H1 (cell line): Measurements from ENCODE around the gene GAPT. TPM values are rescaled to one million over a fixed set of nuclear protein-coding genes. Genes with fewer than 3 reads are reported as not detected.

Source experiments
- CTCF ChIA-PET: fragments of 300-600 bp; sonication (Branson Sonifier 250); formaldehyde crosslinking; loops from one replicate; lab custom pipeline; 2021; ENCODE audit not compliant: partially characterized antibody; lab: Charles Lee
- POLR2A ChIA-PET: fragments of 300-600 bp; sonication (Branson Sonifier 250); formaldehyde crosslinking; loops from one replicate; lab custom pipeline; 2021; ENCODE audit warnings: inconsistent platforms; ENCODE audit not compliant: partially characterized antibody; lab: Charles Lee
- DNase-seq, 2 experiments: peaks; one replicate each; pipeline versions ENCODE4 v3.0.0 to v3.0.0-alpha.2; 2010 to 2022; ENCODE audit warnings: low spot score in 2 of 2, low read depth in 1 of 2, mixed read lengths in 1 of 2
- FAIRE-seq: peaks from 2 replicates; lab custom pipeline; 2011; peaks lifted over from hg19 to GRCh38; lab: Jason Lieb, UNC
- H2AFZ ChIP-seq: 2 replicates; pipeline ENCODE4 v1.8.1; 2012; ENCODE audit warnings: low read length, inconsistent platforms
- H2AK5ac ChIP-seq: 2 replicates; pipeline ENCODE4 v1.6.1; 2013; ENCODE audit warnings: low read depth, low read length
- H2BK120ac ChIP-seq: replicated peaks from 2 replicates; pipeline ENCODE3; 2013; ENCODE audit warnings: low read depth, low read length, inconsistent platforms
- H2BK12ac ChIP-seq: 2 replicates; pipeline ENCODE4 v1.6.1; 2013; ENCODE audit warnings: low read depth, low read length
- H2BK15ac ChIP-seq: 2 replicates; pipeline ENCODE4 v1.6.1; 2013; ENCODE audit warnings: low read length
- H2BK20ac ChIP-seq: 2 replicates; pipeline ENCODE4 v1.6.1; 2013; ENCODE audit warnings: low read length
- H2BK5ac ChIP-seq: 2 replicates; pipeline ENCODE4 v1.6.1; 2013; ENCODE audit warnings: low read depth, low read length
- H3K14ac ChIP-seq: 2 replicates; pipeline ENCODE4 v1.6.1; 2013; ENCODE audit warnings: inconsistent platforms; ENCODE audit not compliant: insufficient read length
- H3K18ac ChIP-seq: 2 replicates; pipeline ENCODE4 v1.6.1; 2013; ENCODE audit warnings: low read length; ENCODE audit errors: extremely low read depth
- H3K23ac ChIP-seq: 2 replicates; pipeline ENCODE4 v1.6.1; 2013; ENCODE audit warnings: inconsistent platforms; ENCODE audit not compliant: insufficient read length
- H3K23me2 ChIP-seq: 2 replicates; pipeline ENCODE4 v1.6.1; 2013; ENCODE audit warnings: low read depth, low read length
- H3K27ac ChIP-seq: 2 replicates; pipeline ENCODE4 v1.6.1; 2011; ENCODE audit warnings: low read depth, low read length, inconsistent platforms
- H3K27me3 ChIP-seq, 4 experiments: replicated peaks in 1 of 4; 1 replicate in 1 of 4; 2 replicates in 3 of 4; pipeline versions ENCODE4 v1.6.1 to v1.8.1; 2011 to 2013; ENCODE audit warnings: low read length in 3 of 4, mild to moderate bottlenecking in 3 of 4, inconsistent platforms in 2 of 4, mixed read lengths in 2 of 4, moderate library complexity in 1 of 4; ENCODE audit not compliant: control insufficient read depth in 3 of 4, insufficient read depth in 3 of 4; ENCODE audit errors: extremely low read depth in 1 of 4
- H3K36me3 ChIP-seq, 4 experiments: 2 replicates each; pipeline versions ENCODE4 v1.6.1 to v1.8.1; 2011 to 2013; ENCODE audit warnings: mild to moderate bottlenecking in 4 of 4, low read length in 3 of 4, moderate library complexity in 2 of 4, control low read depth in 1 of 4, inconsistent platforms in 1 of 4; ENCODE audit not compliant: insufficient read depth in 4 of 4, control insufficient read depth in 2 of 4
- H3K4ac ChIP-seq: replicated peaks from 2 replicates; pipeline ENCODE3; 2013; ENCODE audit warnings: low read length, low read depth, mixed read lengths, inconsistent platforms; ENCODE audit not compliant: insufficient read length
- H3K4me1 ChIP-seq, 4 experiments: replicated peaks in 1 of 4; 1 replicate in 1 of 4; 2 replicates in 3 of 4; pipeline versions ENCODE4 v1.6.1 to v1.8.1; 2011 to 2013; ENCODE audit warnings: low read length in 3 of 4, inconsistent platforms in 2 of 4, mixed read lengths in 1 of 4; ENCODE audit not compliant: insufficient read depth in 4 of 4, control insufficient read depth in 3 of 4
- H3K4me2 ChIP-seq, 2 experiments: 2 replicates each; pipeline versions ENCODE4 v1.6.1 to v1.8.1; 2011 to 2013; ENCODE audit warnings: low read depth in 2 of 2, low read length in 2 of 2, control low read depth in 1 of 2, inconsistent platforms in 1 of 2, mild to moderate bottlenecking in 1 of 2; ENCODE audit not compliant: insufficient read depth in 1 of 2
- H3K4me3 ChIP-seq, 4 experiments: fragments of 200-600, 300-600 bp in 1 of 4; sonication (generic), shearing (Covaris generic), sonication (Bioruptor Twin) in 1 of 4; 2 replicates each; pipeline versions ENCODE4 v1.5.1 to v1.8.1; 2011 to 2016; ENCODE audit warnings: low read length in 4 of 4, low read depth in 3 of 4, control low read depth in 2 of 4, inconsistent platforms in 2 of 4, mild to moderate bottlenecking in 2 of 4, mixed read lengths in 1 of 4, moderate library complexity in 1 of 4; ENCODE audit not compliant: insufficient read depth in 2 of 4; ENCODE audit errors: extremely low read depth in 1 of 4
- H3K56ac ChIP-seq: replicated peaks from 2 replicates; pipeline ENCODE3; 2013; ENCODE audit warnings: low read depth, mild to moderate bottlenecking, mixed read lengths, low read length, inconsistent platforms; ENCODE audit not compliant: insufficient read length
- H3K79me1 ChIP-seq: 2 replicates; pipeline ENCODE4 v1.6.1; 2013; ENCODE audit warnings: low read depth, low read length, control low read depth
- H3K79me2 ChIP-seq, 2 experiments: 2 replicates each; pipeline versions ENCODE4 v1.6.1 to v1.8.1; 2012 to 2013; ENCODE audit warnings: low read length in 2 of 2, mild to moderate bottlenecking in 2 of 2, inconsistent platforms in 1 of 2; ENCODE audit not compliant: insufficient read depth in 2 of 2, control insufficient read depth in 1 of 2
- H3K9ac ChIP-seq, 4 experiments: replicated peaks in 1 of 4; 1 replicate in 1 of 4; 2 replicates in 3 of 4; pipeline versions ENCODE4 v1.6.1 to v1.8.1; 2011 to 2013; ENCODE audit warnings: low read depth in 3 of 4, low read length in 3 of 4, control low read depth in 2 of 4, mild to moderate bottlenecking in 2 of 4, moderate library complexity in 2 of 4, inconsistent platforms in 1 of 4; ENCODE audit errors: extremely low read depth in 1 of 4
- H3K9me3 ChIP-seq, 2 experiments: 2 replicates each; pipeline versions ENCODE4 v1.6.1 to v1.8.1; 2012 to 2013; ENCODE audit warnings: mild to moderate bottlenecking in 2 of 2, moderate library complexity in 2 of 2, control low read depth in 1 of 2, inconsistent platforms in 1 of 2, low read depth in 1 of 2, low read length in 1 of 2, mixed read lengths in 1 of 2; ENCODE audit not compliant: insufficient read depth in 2 of 2
- H4K20me1 ChIP-seq, 2 experiments: replicated peaks in 1 of 2; 2 replicates each; pipeline versions ENCODE3 to v1.8.1; 2011 to 2013; ENCODE audit warnings: inconsistent platforms in 2 of 2, low read length in 2 of 2, mild to moderate bottlenecking in 1 of 2; ENCODE audit not compliant: insufficient read depth in 2 of 2, control insufficient read depth in 1 of 2
- H4K5ac ChIP-seq: 2 replicates; pipeline ENCODE4 v1.6.1; 2013; ENCODE audit warnings: low read length, low read depth, mixed read lengths, inconsistent platforms; ENCODE audit not compliant: insufficient read length
- H4K8ac ChIP-seq: 2 replicates; pipeline ENCODE4 v1.8.0; 2013; ENCODE audit warnings: mild to moderate bottlenecking, moderate library complexity, low read length, inconsistent platforms; ENCODE audit not compliant: insufficient read depth; ENCODE audit errors: extremely low read depth
- H4K91ac ChIP-seq: replicated peaks from 2 replicates; pipeline ENCODE3; 2013; ENCODE audit warnings: low read length, mixed read lengths, inconsistent platforms; ENCODE audit not compliant: insufficient read length
- BACH1 ChIP-seq: IDR thresholded peaks from 2 replicates; pipeline ENCODE4 v1.6.1; 2012; ENCODE audit warnings: low read length, improper control_type of control experiment
- CREB1 ChIP-seq: IDR thresholded peaks from 2 replicates; pipeline ENCODE4 v1.6.1; 2012; ENCODE audit warnings: inconsistent platforms
- EGR1 ChIP-seq: IDR thresholded peaks from 2 replicates; pipeline ENCODE4 v1.6.1; 2011; ENCODE audit warnings: low read depth, low read length, borderline replicate concordance
- EP300 ChIP-seq, 2 experiments: IDR thresholded peaks; 1 replicate in 1 of 2; 2 replicates in 1 of 2; pipeline ENCODE4 v1.6.1; 2011 to 2012; ENCODE audit warnings: low read depth in 2 of 2, low read length in 2 of 2, mild to moderate bottlenecking in 2 of 2, borderline replicate concordance in 1 of 2, inconsistent platforms in 1 of 2, moderate library complexity in 1 of 2
- FOSL1 ChIP-seq: IDR thresholded peaks from 2 replicates; pipeline ENCODE4 v1.6.1; 2011; ENCODE audit warnings: mild to moderate bottlenecking, low read depth, low read length, moderate library complexity; ENCODE audit not compliant: insufficient read depth
- GABPA ChIP-seq: IDR thresholded peaks from 2 replicates; pipeline ENCODE4 v1.6.1; 2011; ENCODE audit warnings: mild to moderate bottlenecking, low read length, moderate library complexity, borderline replicate concordance; ENCODE audit not compliant: insufficient read depth
- KDM1A ChIP-seq: fragments of 200-600, 300-600 bp; sonication (generic); IDR thresholded peaks from 2 replicates; pipeline ENCODE4 v1.7.1; 2016; ENCODE audit warnings: mild to moderate bottlenecking, low read length, borderline replicate concordance
- MAFK ChIP-seq: IDR thresholded peaks from 2 replicates; pipeline ENCODE4 v1.6.1; 2012; ENCODE audit warnings: low read depth, mild to moderate bottlenecking, improper control_type of control experiment, low read length
- POU5F1 ChIP-seq: IDR thresholded peaks from 2 replicates; pipeline ENCODE4 v1.6.1; 2011; ENCODE audit warnings: low read depth, mild to moderate bottlenecking, low read length, moderate library complexity
- RFX5 ChIP-seq: IDR thresholded peaks from 2 replicates; pipeline ENCODE4 v1.6.1; 2011; ENCODE audit warnings: low read depth, low read length, improper control_type of control experiment, borderline replicate concordance
- RXRA ChIP-seq: IDR thresholded peaks from 2 replicates; pipeline ENCODE4 v1.6.1; 2011; ENCODE audit warnings: low read depth, mild to moderate bottlenecking, low read length, moderate library complexity; ENCODE audit not compliant: insufficient read depth
- TAF1 ChIP-seq: IDR thresholded peaks from 2 replicates; pipeline ENCODE4 v1.6.1; 2011; ENCODE audit warnings: mild to moderate bottlenecking, low read depth, low read length
- polyA plus RNA-seq, 7 experiments: library from polyadenylated mRNA; depleted of rRNA in 3 of 7; stranded (reverse) in 5 of 7; unstranded in 2 of 7; fragments of >200 nt in 5 of 7; fragments of 200-250 nt in 2 of 7; gene quantifications; 1 replicate in 5 of 7; 2 replicates in 1 of 7; 4 replicates in 1 of 7; pipeline versions ENCODE4 v1.2.1 to v1.2.3, GENCODE V29; 2011 to 2013; ENCODE audit warnings: missing spikeins in 2 of 7, mixed read lengths in 2 of 7
- total RNA-seq: library from RNA; stranded (reverse); fragmentation: NEBNext Ultra II Directional; extraction: Animal tissue kit (Norgen Biotek cat#: 25700); gene quantifications from 2 replicates; pipeline ENCODE4 v1.2.1, GENCODE V29; 2021
- TF ChIP-seq, protein P1 (sequence below): IDR thresholded peaks from 2 replicates; pipeline ENCODE4 v1.6.1; 2011; ENCODE audit warnings: low read length, improper control_type of control experiment
- TF ChIP-seq, protein P2 (sequence below): IDR thresholded peaks from 2 replicates; pipeline ENCODE4 v1.6.1; 2012; ENCODE audit warnings: inconsistent platforms

The GAPT gene
- total and polyA plus RNA-seq, 2 of the 8 experiments (the other 6 are each of a cell fraction or from before 2014, with no cell fraction given) = not detected

DNA sequence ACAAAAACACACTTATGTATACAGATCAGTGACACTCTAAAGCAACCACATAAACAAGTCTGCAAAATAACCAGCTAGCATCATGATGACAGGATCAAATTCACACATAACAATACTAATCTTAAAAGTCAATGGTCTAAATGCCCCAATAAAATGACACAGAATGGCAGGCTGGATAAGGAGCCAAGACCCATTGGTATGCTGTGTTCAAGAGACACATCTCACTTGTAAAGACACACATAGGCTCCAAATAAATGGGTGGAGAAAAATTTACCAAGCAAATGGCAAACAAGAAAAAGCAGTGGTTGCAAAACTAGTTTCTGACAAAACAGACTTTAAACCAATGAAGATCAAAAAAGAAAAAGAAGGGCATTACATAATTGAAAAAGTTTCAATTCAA, 26.0 kb downstream of the GAPT start:
- Histone ChIP-seq H3K18ac (no peak overlapping the region), H4K91ac (no peak overlapping the region), H3K9ac (no peak overlapping the region), H3K9me3 (peaks cover 9 to 10% of the 10 kb centered on the region in 2 experiments; a peak in 1 of 4 replicates), H2BK5ac (no peak overlapping the region), H2BK12ac (no peak overlapping the region), H3K4me1 (no peaks in the 10 kb centered on the region), H3K27ac (no peak overlapping the region), H4K20me1 (no peaks in the 10 kb centered on the region), H2BK20ac (no peak overlapping the region), H3K14ac (no peak overlapping the region), H2AK5ac (no peak overlapping the region), H3K4me3 (no peak overlapping the region), H3K23ac (no peak overlapping the region), H3K79me2 (no peaks in the 10 kb centered on the region), H3K23me2 (no peaks in the 10 kb centered on the region), H2BK15ac (no peak overlapping the region), H4K8ac (no peak overlapping the region), H3K36me3 (no peaks in the 10 kb centered on the region), H2BK120ac (no peak overlapping the region), H3K4me2 (no peak overlapping the region), H3K4ac (no peak overlapping the region), H2AFZ (no peak overlapping the region), H3K56ac (no peak overlapping the region), H3K79me1 (no peaks in the 10 kb centered on the region), H4K5ac (no peak overlapping the region), H3K27me3 (no peaks in the 10 kb centered on the region)
- FAIRE-seq = no peak
- no peak for DNase-seq
- POLR2A ChIA-PET = no interaction called here
- CTCF ChIA-PET = interaction anchor here (0.9 to 2.1 kb wide), 3 partner anchors 14 to 333 kb away, joined by 4 to 6 read pairs (median 4); no protein-coding TSS in a partner anchor
- TF ChIP-seq TAF1 (no peak), POU5F1 (no peak), CREB1 (no peak), RXRA (no peak), GABPA (no peak), BACH1 (no peak), EGR1 (no peak), RFX5 (no peak), FOSL1 (no peak), MAFK (no peak), EP300 (IDR thresholded peaks at IDR 0.05; ENCODE audit: borderline replicate concordance in 1 of 2, low read depth in 2 of 2, low read length in 2 of 2) (no peak), KDM1A (no peak)
- TF ChIP-seq, protein P1, sequence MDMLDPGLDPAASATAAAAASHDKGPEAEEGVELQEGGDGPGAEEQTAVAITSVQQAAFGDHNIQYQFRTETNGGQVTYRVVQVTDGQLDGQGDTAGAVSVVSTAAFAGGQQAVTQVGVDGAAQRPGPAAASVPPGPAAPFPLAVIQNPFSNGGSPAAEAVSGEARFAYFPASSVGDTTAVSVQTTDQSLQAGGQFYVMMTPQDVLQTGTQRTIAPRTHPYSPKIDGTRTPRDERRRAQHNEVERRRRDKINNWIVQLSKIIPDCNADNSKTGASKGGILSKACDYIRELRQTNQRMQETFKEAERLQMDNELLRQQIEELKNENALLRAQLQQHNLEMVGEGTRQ = no peak
- TF ChIP-seq, protein P2, sequence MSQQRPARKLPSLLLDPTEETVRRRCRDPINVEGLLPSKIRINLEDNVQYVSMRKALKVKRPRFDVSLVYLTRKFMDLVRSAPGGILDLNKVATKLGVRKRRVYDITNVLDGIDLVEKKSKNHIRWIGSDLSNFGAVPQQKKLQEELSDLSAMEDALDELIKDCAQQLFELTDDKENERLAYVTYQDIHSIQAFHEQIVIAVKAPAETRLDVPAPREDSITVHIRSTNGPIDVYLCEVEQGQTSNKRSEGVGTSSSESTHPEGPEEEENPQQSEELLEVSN = no peak
